ENCODE measurements around the gene LPXN. TPM values are rescaled to one million over a fixed set of nuclear protein-coding genes. Genes with fewer than 3 reads are reported as not detected.
A peak's percentile ranks its signal among the peaks of the same experiment; 100 is the strongest.
"Not testable (repeated sequence)": the region's sequence is repeated elsewhere in the genome, so short reads cannot be mapped to it uniquely, and the experiment has no call there.

LPXN gene
- total RNA-seq, 1 donor from 2014 or later = 2.7 TPM

- DNase-seq = peak; percentile 96
Observed at GRCh38 chr11:58578635-58579191, 3.1 kb upstream of the LPXN start, which contains the start of gene ZFP91. Gene ZFP91 (plus strand): TSS chr11:58579063. CDS start chr11:58579282, 219 bp downstream.

GRCh38 chr11:58578136-58578634 is 2.5 kb upstream of the LPXN start:
- DNase-seq = peak; percentile 92

DNA sequence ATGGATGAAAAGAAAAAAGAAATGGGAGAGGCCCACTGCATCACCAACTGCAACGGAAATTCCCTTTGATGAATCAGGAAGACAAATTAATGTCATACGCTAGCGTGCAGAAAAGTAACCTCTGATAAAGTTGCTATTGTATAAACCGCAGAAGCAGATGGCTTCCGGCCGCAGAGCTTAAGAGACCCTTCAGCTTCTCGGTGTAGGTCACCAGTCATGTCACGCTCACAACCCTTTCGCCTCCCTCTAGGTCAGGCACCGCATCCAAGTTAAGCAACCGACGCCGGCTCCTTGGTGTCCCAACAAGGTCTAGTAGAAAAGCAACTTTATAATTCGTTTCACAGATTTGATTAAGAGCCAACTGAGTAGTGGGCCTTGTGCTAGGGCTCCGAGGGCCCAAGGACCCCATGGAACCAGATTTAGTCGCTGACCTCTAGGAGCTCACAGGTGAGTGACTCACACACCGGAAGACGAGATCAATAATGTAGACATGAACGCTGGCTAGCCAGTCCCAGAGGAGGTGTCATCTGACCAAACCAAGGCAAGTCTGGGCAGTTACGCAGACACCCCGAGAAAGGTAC is 2.0 kb upstream of the LPXN start:
- no peak for DNase-seq

DNA sequence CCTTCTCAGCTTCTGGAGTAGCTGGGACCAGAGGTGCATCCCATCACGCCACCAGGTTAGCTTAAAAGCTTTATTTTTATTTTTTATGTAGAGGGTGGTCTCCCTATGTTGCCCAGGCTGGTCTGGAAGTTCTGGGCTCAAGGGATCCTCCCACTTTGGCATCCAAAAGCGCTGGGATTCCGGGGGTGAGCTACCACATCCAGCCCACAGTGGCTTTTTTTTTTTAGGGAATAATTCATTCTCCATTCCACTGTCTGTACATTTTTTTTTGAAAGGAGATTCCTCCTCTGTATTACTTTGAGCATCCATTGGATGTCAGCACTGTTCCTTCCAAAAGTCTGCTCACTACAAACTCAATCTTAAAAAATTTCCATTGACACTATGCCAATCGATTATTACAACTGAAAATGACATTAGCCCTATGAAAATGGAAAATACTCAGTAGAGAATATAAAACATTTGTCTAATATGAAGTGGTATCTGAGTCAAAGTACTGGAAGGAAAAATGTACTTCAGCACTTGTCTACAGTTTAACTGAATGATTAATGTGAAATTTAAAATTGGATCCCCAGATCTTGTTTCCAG is 1.3 kb upstream of the LPXN start:
- no peak for DNase-seq

GRCh38 chr11:58574881-58575280 is 775 bp downstream of the LPXN start:
- no peak for DNase-seq

DNA sequence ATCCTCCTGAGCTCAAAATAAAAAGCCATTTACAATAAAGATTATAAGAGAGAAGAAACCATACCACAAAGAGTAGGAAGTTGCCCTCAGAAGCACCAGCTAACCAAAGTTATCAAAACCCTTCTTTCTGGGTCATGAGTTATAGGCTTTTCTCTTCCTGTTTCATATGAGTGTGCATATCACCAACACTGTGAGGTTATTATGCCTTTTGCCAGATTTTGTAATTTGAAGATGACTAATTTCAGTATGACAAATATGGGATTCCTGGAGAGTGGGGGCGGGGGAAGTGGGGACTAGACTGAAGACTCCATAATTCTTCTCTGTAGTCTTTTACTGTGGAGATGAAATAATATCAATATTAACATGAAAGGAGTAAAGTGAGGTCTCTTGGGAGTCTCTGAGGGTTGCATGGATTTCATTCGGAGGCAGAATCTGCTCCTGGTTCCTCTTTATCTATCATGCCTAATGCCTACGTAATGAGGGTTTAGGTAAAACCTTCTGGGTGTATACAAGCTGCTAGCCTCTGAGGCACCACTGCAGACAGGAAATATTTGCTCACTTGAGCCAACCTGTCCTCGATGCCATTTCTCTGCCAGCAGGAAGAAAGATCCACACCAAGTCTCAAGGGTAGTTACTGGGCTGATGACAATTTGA is 2.1 kb downstream of the LPXN start:
- no peak for DNase-seq

DNA sequence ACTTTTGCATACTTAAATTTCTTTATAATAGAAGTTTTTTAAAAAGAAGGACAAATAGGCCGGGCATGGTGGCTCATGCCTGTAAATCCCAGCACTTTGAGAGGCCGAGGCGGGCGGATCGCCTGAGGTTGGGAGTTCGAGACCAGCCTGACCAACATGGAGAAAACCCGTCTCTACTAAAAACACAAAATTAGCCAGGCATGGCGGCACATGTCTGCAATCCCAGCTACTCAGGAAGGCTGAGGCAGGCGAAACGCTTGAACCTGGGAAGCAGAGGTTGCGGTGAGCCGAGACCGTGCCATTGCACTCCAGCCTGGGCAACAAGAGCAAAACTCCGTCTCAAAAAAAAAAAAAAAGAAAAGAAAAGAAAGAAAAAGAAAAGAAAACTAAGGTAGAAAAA is 2.8 kb downstream of the LPXN start:
- not testable (repeated sequence) for DNase-seq

DNA sequence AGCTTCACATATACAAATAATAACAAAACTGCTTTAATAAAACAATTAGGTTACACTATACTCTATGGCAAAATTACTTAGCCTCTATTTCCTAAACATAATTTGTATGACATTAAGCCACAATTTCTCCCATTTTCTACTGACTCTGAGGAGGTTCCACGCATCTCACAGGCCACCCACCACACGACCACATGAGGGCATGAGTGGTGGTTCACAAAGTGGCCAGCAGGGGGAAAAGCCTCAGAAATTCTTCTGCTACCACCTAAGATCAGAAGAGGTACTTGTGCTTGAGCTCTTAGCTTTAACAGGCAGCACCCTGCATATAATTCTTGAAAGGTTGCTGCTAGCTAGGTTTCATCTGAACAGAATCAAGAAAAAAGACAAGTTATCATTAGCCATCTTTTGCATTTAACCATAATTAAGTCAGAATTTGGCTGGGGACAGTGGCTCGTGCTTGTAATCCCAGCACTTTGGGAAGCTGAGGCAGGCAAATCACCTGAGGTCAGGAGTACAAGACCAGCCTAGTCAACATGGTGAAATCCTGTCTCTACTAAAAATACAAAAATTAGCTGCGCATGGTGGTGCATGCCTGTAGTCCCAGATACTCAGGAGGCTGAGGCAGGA is 7.7 kb downstream of the LPXN start:
- no peak for DNase-seq

DNA sequence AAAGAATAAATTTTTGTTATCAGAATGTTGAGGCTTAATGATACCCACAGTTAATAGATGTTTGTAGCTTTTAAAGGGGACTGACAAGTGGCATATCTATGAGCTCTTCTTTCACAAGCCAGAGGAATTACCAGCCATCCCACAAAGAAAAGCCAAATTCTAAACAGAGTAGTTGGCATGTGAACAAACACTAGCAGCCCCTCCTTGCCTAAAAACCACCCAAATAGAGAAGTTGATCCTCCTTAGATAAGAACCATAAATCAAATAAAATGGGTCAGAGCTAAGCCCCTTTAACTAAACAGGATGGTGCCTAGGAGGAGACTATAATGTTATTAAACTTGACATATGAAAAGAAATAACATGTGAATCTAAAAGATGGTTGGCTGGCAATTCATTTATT is 11.4 kb downstream of the LPXN start:
- no peak for DNase-seq

DNA sequence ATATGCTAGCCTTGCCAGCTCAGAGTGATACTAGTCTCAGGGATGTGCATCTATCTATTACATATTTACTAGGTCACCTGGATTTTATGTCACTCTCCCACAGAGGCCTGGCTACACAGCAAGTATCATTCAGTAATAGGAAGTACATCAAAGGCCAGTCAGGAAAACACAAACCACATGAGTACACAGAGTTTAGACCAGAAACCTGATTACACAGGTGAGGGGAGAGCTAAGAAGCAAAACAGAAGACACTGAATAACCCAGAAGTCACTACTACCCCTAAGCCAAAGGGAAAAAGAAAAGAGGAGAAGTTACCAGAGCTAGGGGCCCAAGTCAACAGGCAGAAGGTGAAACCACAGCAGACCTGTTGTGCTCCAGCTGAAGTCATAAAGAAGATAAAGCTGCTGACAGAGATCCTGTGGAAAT is 13.3 kb downstream of the LPXN start:
- no peak for DNase-seq

GRCh38 chr11:58561394-58562098 is 14.1 kb downstream of the LPXN start:
- DNase-seq = no peak

DNA sequence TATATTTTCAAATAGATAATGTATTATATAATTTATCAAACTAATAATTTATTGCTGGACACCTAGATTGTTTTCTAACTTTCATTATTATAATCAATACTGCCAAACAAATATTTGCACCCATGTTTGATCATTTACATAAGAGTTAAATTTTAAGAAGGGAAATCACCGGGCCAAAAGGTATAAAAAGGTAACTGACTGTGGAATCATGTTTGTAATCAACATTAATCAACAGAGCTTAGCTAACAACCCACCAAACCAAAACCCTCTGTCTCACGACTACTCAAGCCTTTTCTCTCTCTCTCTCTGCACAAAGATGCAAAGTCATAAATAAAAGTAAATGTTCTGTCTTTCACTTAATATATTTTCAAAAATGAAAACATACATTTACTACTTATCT is 14.8 kb downstream of the LPXN start:
- no peak for DNase-seq

GRCh38 chr11:58549644-58550043 is 26.0 kb downstream of the LPXN start:
- DNase-seq = no peak

GRCh38 chr11:58546841-58547240 is 28.8 kb downstream of the LPXN start:
- DNase-seq = no peak

- no peak for DNase-seq
Observed at GRCh38 chr11:58531865-58532341, 43.8 kb downstream of the LPXN start.

DNA sequence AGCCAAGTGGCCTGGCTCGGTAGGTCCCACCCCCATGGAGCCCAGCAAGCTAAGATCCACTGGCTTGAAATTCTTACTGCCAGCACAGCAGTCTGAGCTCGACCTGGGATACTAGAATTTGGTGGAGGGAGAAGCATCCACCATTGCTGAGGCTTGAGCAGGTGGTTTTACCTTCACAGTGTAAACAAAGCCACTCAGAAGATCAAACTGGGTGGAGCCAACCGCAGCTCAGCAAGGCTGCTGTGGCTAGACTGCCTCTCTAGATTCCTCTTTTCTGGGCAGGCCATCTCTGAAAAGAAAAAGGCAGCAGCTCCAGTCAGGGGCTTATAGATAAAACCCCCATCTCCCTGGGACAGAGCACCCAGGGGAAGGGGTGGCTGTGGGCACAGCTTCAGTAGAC is 45.4 kb downstream of the LPXN start:
- DNase-seq = no peak

DNA sequence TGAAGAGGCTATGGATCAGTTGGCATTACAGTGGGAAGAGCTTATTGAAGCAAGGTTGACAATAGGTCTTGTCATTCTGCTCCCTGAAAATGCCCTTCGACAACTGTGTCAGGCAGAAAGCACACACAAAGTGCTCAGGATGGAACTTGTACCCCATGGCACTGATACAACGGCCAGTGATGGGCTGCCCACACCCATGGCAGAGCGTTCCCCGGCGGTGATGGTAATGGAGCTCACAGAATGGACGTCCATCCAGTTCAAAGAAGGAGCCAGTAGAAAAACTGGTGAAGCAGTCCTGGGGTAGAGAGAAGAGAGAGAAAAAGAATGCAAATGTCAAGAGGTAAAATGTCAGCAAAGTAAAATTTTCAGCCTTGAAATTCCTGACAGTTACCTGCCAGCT is 48.2 kb downstream of the LPXN start:
- no peak for DNase-seq

GRCh38 chr11:58526721-58527120 is 48.9 kb downstream of the LPXN start:
- no peak for DNase-seq

- DNase-seq = peak; percentile 3
Observed at GRCh38 chr11:58525037-58525614, 50.5 kb downstream of the LPXN start.

GRCh38 chr11:58524232-58525036 is 51.2 kb downstream of the LPXN start:
- peak; percentile 57 for DNase-seq

Data from occipital lobe (tissue), 2 donors.